Right lobe of liver (tissue), 6 donors: ENCODE measurements around the gene ADGRA1. TPM values are rescaled to one million over a fixed set of nuclear protein-coding genes. Genes with fewer than 3 reads are reported as not detected.

Experiments
- ATAC-seq, 4 donors: fragments of 200-7000 bp; cut with Tn5 transposase; one replicate each; pipeline ENCODE4 v1.9.1; 2020; ENCODE audit warnings: mild to moderate bottlenecking in 4 of 4, moderate library complexity in 4 of 4
- DNase-seq, 3 donors: peaks; one replicate each; pipeline ENCODE4 v3.0.0-alpha.2; 2020
- H3K27ac ChIP-seq, 3 donors: fragments of 200-600 bp; one replicate each; pipeline ENCODE4 v1.8.0; 2022
- H3K27me3 ChIP-seq, 2 donors: fragments of 200-600 bp; one replicate each; pipeline ENCODE4 v1.8.0; 2022
- H3K36me3 ChIP-seq, 4 donors: fragments of 200-600 bp; sonication (generic) in 1 of 4; one replicate each; pipeline versions ENCODE4 v1.5.1 to v1.8.0; 2017 to 2022; ENCODE audit warnings: control low read depth in 1 of 4
- H3K4me1 ChIP-seq, 4 donors: fragments of 200-600 bp; sonication (generic) in 1 of 4; one replicate each; pipeline versions ENCODE4 v1.5.1 to v1.8.0; 2017 to 2022; ENCODE audit warnings: control low read depth in 1 of 4
- H3K4me3 ChIP-seq, 3 donors: fragments of 200-600 bp; one replicate each; pipeline ENCODE4 v1.8.0; 2022
- H3K9me3 ChIP-seq, 4 donors: fragments of 200-600 bp; sonication (generic) in 1 of 4; one replicate each; pipeline versions ENCODE4 v1.5.1 to v1.8.0; 2017 to 2022; ENCODE audit warnings: control low read depth in 1 of 4
- CTCF ChIP-seq, 4 donors: fragments of 200-600 bp in 3 of 4; fragments of 450-650 bp in 1 of 4; IDR thresholded peaks; one replicate each; pipeline versions ENCODE4 v1.5.1 to v1.8.0; 2016 to 2022; ENCODE audit warnings: antibody characterized with exemption in 4 of 4, mild to moderate bottlenecking in 2 of 4
- POLR2A ChIP-seq: fragments of 450-650 bp; IDR thresholded peaks from one replicate; pipeline ENCODE4 v1.6.1; 2017; ENCODE audit warnings: antibody characterized with exemption, mild to moderate bottlenecking
- WGBS: methylation state at CpG from one replicate; pipeline ENCODE4 v1.1.6; 2018; ENCODE audit warnings: low coverage, low lambda C conversion rate; ENCODE audit not compliant: insufficient coverage; ENCODE audit errors: missing lambda C conversion rate; 5-methylcytosine and 5-hydroxymethylcytosine counted together
- intact Hi-C, 2 donors: fragments of 100-400 bp; cut with DNase I; formaldehyde crosslinking; loops; one replicate each; pipeline versions ENCODE4 v1.11.2 to v1.14.1; 2022
- total RNA-seq, 6 experiments: library from RNA; depleted of rRNA in 2 of 6; stranded (reverse); fragments of >200 nt in 2 of 6; fragmentation: NEBNext Ultra II Directional in 3 of 6; extraction: Animal tissue kit (Norgen Biotek cat#: 25700) in 3 of 6; gene quantifications; one replicate each; pipeline versions ENCODE4 v1.1.0 to v1.2.4, GENCODE V29; 2016 to 2023
- donor health status: DM: no; HTN: yes; CAD: no.
- donor health status: DM: no; HTN: no; CAD: no.
- donor health status: DM: no; HTN: no; CAD: no.
- donor health status: DM: no; HTN: yes; CAD: no.
- donor health status: DM: no; HTN: yes; CAD: no.

Gene ADGRA1
- total RNA-seq, 6 experiments from 2014 or later = 0.10 to 0.46 (median 0.16) TPM; not detected in 1

DNA sequence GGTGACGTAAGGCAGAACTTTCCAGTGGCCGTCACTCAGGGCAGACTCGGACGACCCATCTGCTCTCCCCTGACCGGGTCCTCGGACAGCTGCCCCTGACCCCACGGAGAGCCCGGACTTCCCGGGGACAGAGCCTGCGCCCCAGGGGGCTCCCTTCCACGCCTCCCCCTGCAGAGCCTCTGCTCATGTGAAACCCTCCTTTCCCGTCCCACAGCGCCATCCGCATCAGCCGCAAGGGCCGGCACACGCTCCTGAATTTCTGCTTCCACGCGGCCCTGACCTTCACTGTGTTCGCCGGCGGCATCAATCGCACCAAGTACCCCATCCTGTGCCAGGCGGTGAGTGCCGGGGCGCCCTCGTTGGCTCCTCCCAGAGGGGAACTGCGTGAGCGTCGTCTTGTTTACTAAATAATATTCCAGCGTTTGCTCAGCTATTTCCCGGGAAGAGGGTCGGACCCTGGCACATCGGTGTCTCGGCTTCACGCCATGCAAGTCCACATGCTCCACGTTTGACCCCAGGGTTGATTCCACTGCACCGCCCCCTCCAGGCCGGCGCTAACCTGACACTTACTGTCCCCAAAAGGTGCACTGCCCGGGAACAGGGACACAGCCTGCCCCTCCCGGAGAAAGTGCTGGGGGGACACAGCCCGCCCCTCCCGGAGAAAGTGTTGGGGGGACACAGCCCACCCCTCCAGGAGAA, 10.9 kb downstream of the ADGRA1 start:
- no peak overlapping the region for H3K4me3 ChIP-seq
- H3K27me3 ChIP-seq = no peaks in the 10 kb centered on the region
- H3K27ac ChIP-seq = no peak overlapping the region
- no peaks in the 10 kb centered on the region for H3K9me3 ChIP-seq
- no peak for ATAC-seq
- no peaks in the 10 kb centered on the region for H3K4me1 ChIP-seq
- no peak for TF ChIP-seq POLR2A
- TF ChIP-seq CTCF (IDR thresholded peaks at IDR 0.05) = no peak
- intact Hi-C loops = no loop called here
- H3K36me3 ChIP-seq = no peaks in the 10 kb centered on the region
- no peak for DNase-seq
- 61% methylated on average over 14 of the region's 44 CpGs for WGBS

GRCh38 chr10:133099571-133099970, 11.8 kb downstream of the ADGRA1 start:
- no peaks in the 10 kb centered on the region for H3K4me1 ChIP-seq
- DNase-seq (no peak), ATAC-seq (no peak)
- H3K9me3 ChIP-seq = no peaks in the 10 kb centered on the region
- no peaks in the 10 kb centered on the region for H3K36me3 ChIP-seq
- 96% methylated on average over 4 of the region's 5 CpGs for WGBS
- H3K27me3 ChIP-seq = no peaks in the 10 kb centered on the region
- H3K27ac ChIP-seq = no peak overlapping the region
- TF ChIP-seq POLR2A = no peak
- TF ChIP-seq CTCF (IDR thresholded peaks at IDR 0.05) = no peak
- intact Hi-C loops = no loop called here
- H3K4me3 ChIP-seq = no peak overlapping the region

GRCh38 chr10:133100186-133100585, 12.5 kb downstream of the ADGRA1 start:
- H3K27me3 ChIP-seq = no peaks in the 10 kb centered on the region

DNA sequence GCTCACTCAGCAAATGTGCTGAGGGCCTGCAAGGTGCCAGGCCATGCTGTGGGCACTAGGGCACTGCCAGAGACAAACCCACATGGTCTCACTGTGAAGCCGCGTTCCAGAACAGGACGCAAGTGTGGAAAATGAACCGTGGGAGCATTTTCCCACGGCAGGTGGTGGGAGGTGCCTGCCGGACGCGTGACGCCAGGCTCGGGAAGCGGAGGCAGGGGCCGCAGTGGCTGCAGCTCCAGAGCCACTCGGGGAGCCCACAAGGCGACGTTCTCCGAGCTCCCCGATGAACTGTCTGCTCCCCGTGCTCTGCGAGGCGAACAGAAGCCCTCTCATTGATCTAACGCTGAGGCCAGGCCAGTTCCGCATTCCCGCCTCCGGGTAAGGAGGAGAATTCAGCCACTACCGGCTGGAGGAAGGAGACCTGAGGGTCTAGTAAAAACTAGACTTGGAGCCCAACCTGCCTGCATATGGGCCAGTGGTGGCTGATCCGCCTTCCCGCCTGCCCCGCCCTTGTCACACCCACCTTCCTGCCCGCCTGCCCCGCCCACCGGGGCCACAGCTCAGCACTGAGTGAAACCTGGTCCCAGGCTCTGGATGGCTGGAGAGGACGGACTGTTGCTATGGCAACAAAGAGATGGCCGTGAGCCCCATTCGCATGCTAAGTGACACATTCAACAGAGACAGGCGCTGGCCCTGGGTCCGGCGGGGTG, 13.1 kb downstream of the ADGRA1 start:
- no peaks in the 10 kb centered on the region for H3K4me1 ChIP-seq
- WGBS = 51% methylated on average over 13 of the region's 37 CpGs
- H3K27ac ChIP-seq = no peak overlapping the region
- H3K4me3 ChIP-seq = no peak overlapping the region
- intact Hi-C loops = no loop called here
- H3K36me3 ChIP-seq = no peaks in the 10 kb centered on the region
- ATAC-seq = no peak
- TF ChIP-seq CTCF (IDR thresholded peaks at IDR 0.05) = no peak
- TF ChIP-seq POLR2A = no peak
- no peaks in the 10 kb centered on the region for H3K27me3 ChIP-seq
- no peak for DNase-seq
- no peaks in the 10 kb centered on the region for H3K9me3 ChIP-seq

More at GRCh38 chr10:133100186-133100585, 12.5 kb downstream of the ADGRA1 start:
- no CpG with 5 or more reads among the region's 24 CpGs for WGBS
- TF ChIP-seq CTCF (IDR thresholded peaks at IDR 0.05) (no peak), POLR2A (no peak)
- no peak for ATAC-seq
- H3K4me3 ChIP-seq = no peak overlapping the region
- H3K36me3 ChIP-seq = no peaks in the 10 kb centered on the region
- no peak for DNase-seq
- H3K27ac ChIP-seq = no peak overlapping the region
- intact Hi-C loops = no loop called here
- no peaks in the 10 kb centered on the region for H3K9me3 ChIP-seq
- no peaks in the 10 kb centered on the region for H3K4me1 ChIP-seq
